LNCAP (cell line): ENCODE results near the gene EHD1.
A peak's percentile ranks its signal among the peaks of the same experiment; 100 is the strongest.

ENCODE experiments used
- CTCF ChIP-seq: fragments of 450-650 bp; IDR thresholded peaks from 2 replicates; pipeline ENCODE4 v1.5.1; 2017; ENCODE audit warnings: mild to moderate bottlenecking

Gene EHD1

GRCh38 chr11:64851831-64852351 is 26.5 kb downstream of the EHD1 start:
- no peak for TF ChIP-seq CTCF

GRCh38 chr11:64850979-64851567 is 27.3 kb downstream of the EHD1 start:
- no peak for TF ChIP-seq CTCF

GRCh38 chr11:64849598-64850356 is 28.6 kb downstream of the EHD1 start:
- TF ChIP-seq CTCF: no peak

GRCh38 chr11:64848826-64849597 is 29.4 kb downstream of the EHD1 start:
- no peak for TF ChIP-seq CTCF

- TF ChIP-seq CTCF: no peak
These were observed 30.1 kb downstream of the EHD1 start for GRCh38 chr11:64848214-64848825.

- peak; percentile 91 for TF ChIP-seq CTCF
These were observed 31.3 kb downstream of the EHD1 start for GRCh38 chr11:64846998-64847666.
